Skeletal muscle tissue (tissue), 4 donors: ENCODE results near the gene MEGF8. TPM values are rescaled to one million over a fixed set of nuclear protein-coding genes. Genes with fewer than 3 reads are reported as not detected.
"Not testable (repeated sequence)": the region's sequence is repeated elsewhere in the genome, so short reads cannot be mapped to it uniquely, and the experiment has no call there.

Experiments
- H3K27ac ChIP-seq: one replicate; pipeline ENCODE4 v1.7.0; 2013; ENCODE audit warnings: mild to moderate bottlenecking, low read depth, low read length, inconsistent platforms
- H3K27me3 ChIP-seq, 3 donors: one replicate each; pipeline ENCODE4 v1.7.0; 2013; ENCODE audit warnings: low read length in 3 of 3; ENCODE audit not compliant: control insufficient read depth in 3 of 3, insufficient read depth in 3 of 3
- H3K36me3 ChIP-seq, 3 donors: one replicate each; pipeline ENCODE4 v1.7.0; 2013; ENCODE audit warnings: low read length in 3 of 3; ENCODE audit not compliant: control insufficient read depth in 3 of 3, insufficient read depth in 3 of 3
- H3K4me1 ChIP-seq, 3 donors: one replicate each; pipeline ENCODE4 v1.7.0; 2013; ENCODE audit warnings: low read length in 3 of 3, mild to moderate bottlenecking in 3 of 3; ENCODE audit not compliant: control insufficient read depth in 3 of 3, insufficient read depth in 3 of 3
- H3K4me3 ChIP-seq, 3 donors: one replicate each; pipeline ENCODE4 v1.7.0; 2013; ENCODE audit warnings: low read length in 3 of 3
- H3K9ac ChIP-seq, 3 donors: one replicate each; pipeline ENCODE4 v1.7.0; 2013; ENCODE audit warnings: low read length in 3 of 3, mild to moderate bottlenecking in 3 of 3, moderate library complexity in 2 of 3, low read depth in 1 of 3
- H3K9me3 ChIP-seq, 3 donors: one replicate each; pipeline ENCODE4 v1.7.0; 2013; ENCODE audit warnings: low read length in 3 of 3; ENCODE audit not compliant: control insufficient read depth in 3 of 3
- total RNA-seq: library from RNA; depleted of rRNA; stranded (reverse); fragments of >200 nt; gene quantifications from one replicate; pipeline ENCODE4 v1.2.3, GENCODE V29; 2014
- donor health status: Osteomylitis.

The MEGF8 gene
- total RNA-seq, 1 donor from 2014 or later = 17.2 TPM

DNA sequence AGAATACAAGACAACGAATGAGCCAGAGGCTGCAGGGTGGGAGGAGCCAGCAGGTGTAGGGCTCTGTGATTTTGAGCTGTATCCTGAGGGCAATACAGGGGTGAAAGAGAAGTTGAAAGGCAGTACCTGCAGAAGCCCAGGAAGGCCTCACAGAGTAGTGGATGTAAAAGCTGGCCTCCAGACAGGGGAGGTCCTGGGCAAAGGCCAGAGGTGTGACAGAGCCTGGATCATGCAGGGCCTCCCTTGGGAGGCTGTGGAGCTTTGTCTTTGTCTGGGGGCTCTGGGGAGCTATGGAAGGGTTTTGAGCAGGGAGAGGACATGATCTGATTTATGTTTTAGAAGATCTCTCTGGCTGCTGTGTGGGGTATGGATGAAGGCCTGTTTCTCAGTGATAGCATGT, 2.7 kb downstream of the MEGF8 start:
- H3K27ac ChIP-seq = no peak overlapping the region
- no peak overlapping the region for H3K4me3 ChIP-seq
- no peaks in the 10 kb centered on the region for H3K9me3 ChIP-seq
- no peak overlapping the region for H3K9ac ChIP-seq
- peaks cover 13 to 18% (median 14%) of the 10 kb centered on the region in 3 donors for H3K27me3 ChIP-seq
- no peaks in the 10 kb centered on the region for H3K36me3 ChIP-seq
- peaks cover 28 to 46% (median 33%) of the 10 kb centered on the region in 3 donors for H3K4me1 ChIP-seq

DNA sequence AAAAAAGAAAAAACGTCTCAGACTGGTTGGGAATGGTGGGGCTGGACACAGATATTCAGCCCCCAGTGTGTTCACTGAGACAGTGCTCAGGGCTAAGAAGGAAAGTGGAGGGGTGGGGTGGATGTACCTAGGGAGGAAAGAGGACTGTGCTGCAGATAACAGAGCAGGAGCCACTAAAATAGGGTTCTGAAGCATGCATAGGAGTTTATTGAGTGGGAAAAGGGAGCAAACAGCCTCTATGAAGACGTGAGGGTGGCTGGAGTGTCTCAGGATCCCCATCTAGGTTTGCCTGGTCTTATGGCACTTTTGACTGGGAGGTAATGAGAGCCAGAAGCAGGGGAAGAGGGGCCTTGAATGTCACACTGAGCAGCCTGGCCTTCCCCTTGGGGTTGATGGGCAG, 3.4 kb downstream of the MEGF8 start:
- no peak overlapping the region for H3K27ac ChIP-seq
- no peaks in the 10 kb centered on the region for H3K9me3 ChIP-seq
- peaks cover 28 to 46% (median 33%) of the 10 kb centered on the region in 3 donors for H3K4me1 ChIP-seq
- H3K4me3 ChIP-seq = no peak overlapping the region
- H3K36me3 ChIP-seq = peaks cover 0 to 3% (median 2%) of the 10 kb centered on the region in 3 donors
- no peak overlapping the region for H3K9ac ChIP-seq
- peaks cover 9 to 10% (median 9%) of the 10 kb centered on the region in 3 donors for H3K27me3 ChIP-seq

DNA sequence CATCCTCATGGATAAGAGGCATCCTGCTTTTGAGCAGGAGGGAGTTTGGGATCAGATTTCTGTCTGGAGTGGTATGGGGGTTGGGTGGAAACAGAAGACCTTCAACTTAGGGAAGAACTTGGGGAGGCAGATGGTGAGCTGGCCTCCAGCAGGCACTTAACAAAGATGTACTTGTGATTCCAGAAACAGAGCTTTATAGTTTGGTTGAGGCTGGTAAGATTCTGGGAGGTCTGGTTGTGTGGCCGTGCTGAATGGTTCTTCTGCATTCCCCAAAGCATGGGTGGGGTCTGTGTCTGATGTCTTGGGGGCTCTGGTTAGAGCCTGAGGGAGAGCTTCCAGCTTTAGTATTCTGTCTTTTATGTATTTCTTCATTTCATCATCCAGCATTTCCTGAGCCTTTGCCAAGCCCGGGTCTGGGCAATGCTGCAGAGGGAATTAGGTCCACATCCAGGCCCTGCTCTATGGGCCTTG, 4.8 kb downstream of the MEGF8 start:
- Histone ChIP-seq H3K4me1 (peaks cover 21 to 43% (median 28%) of the 10 kb centered on the region in 3 donors), H3K27ac (no peak overlapping the region), H3K27me3 (no peaks in the 10 kb centered on the region), H3K9me3 (no peaks in the 10 kb centered on the region), H3K36me3 (peaks cover 3 to 9% (median 7%) of the 10 kb centered on the region in 3 donors), H3K4me3 (no peak overlapping the region), H3K9ac (no peak overlapping the region)

DNA sequence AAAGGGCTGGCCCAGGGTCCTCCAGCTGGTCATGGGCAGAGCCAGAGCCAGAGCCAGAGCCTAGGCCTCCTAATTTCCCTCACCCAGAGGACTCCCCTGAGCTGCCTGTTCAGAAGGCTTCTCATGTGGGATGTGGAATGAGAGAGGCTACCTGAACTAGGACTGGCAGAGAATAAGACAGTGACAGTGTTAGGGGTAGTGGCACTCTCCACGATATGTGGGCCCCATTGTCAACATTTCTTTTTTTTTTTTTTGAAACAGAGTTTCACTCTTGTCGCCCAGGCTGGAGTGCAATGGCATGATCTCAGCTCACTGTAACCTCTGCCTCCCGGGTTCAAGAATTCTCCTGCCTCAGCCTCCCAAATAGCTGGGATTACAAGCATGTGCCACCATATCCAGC, 5.9 kb downstream of the MEGF8 start:
- not testable (repeated sequence) for H3K27me3 ChIP-seq, H3K9ac ChIP-seq, H3K4me3 ChIP-seq, H3K27ac ChIP-seq, H3K9me3 ChIP-seq
- Histone ChIP-seq H3K4me1 (peaks cover 17 to 36% (median 23%) of the 10 kb centered on the region in 3 donors), H3K36me3 (peaks cover 9 to 18% (median 10%) of the 10 kb centered on the region in 3 donors)

DNA sequence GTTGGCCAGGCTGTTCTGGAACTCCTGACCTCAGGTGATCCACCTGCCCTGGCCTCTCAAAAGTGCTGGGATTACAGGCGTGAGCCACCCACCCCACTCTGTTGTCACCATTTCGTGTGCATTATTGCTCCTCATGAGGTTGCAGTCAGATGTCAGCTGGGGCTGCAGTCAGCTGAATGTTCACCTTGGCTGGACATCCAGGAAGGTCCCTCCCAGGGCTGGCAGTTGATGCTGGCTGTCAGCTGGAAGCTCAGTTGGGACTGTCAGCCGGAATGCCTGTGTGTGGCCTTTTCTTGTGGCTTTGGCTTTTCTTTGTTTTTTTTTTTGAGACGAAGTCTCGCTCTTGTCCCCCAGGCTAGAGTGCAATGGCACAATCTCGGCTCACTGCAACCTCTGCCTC, 6.6 kb downstream of the MEGF8 start:
- no peak overlapping the region for H3K4me3 ChIP-seq
- peak overlapping the region; percentile 30 for H3K27ac ChIP-seq
- H3K27me3 ChIP-seq = no peaks in the 10 kb centered on the region

DNA sequence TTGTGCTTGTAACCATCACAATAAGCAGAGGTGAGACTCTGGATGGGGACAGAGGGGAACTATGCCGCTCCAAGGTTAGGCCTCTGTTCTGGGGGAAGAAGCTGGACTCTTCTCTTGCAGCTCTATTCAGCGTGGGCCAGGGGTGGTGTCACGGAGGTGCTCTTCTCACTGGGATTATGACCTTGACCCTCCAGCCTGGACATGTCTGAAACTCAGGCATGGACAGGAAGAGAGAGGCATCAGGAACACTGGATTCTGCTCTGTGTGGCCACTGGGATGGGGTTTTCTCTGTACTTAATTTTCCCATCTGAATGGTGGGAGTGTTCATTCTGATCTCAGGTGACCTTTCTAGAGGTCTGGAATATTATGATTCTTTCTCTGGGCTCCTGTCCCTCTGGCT, 7.6 kb downstream of the MEGF8 start:
- peak overlapping the region in 1 of 3 donors; percentile 7 for H3K9ac ChIP-seq
- peaks cover 6 to 20% (median 12%) of the 10 kb centered on the region in 3 donors for H3K4me1 ChIP-seq
- H3K36me3 ChIP-seq = peaks cover 19 to 27% (median 20%) of the 10 kb centered on the region in 3 donors
- H3K4me3 ChIP-seq = no peak overlapping the region
- H3K27ac ChIP-seq = no peak overlapping the region
- H3K27me3 ChIP-seq = no peaks in the 10 kb centered on the region
- no peaks in the 10 kb centered on the region for H3K9me3 ChIP-seq

More for the DNA sequence above, 6.6 kb downstream of the MEGF8 start:
- Histone ChIP-seq H3K36me3 (peaks cover 16 to 25% (median 17%) of the 10 kb centered on the region in 3 donors), H3K9ac (peak overlapping the region in 1 of 3 donors; percentile 16), H3K4me1 (peaks cover 9 to 29% (median 17%) of the 10 kb centered on the region in 3 donors), H3K9me3 (no peaks in the 10 kb centered on the region)

DNA sequence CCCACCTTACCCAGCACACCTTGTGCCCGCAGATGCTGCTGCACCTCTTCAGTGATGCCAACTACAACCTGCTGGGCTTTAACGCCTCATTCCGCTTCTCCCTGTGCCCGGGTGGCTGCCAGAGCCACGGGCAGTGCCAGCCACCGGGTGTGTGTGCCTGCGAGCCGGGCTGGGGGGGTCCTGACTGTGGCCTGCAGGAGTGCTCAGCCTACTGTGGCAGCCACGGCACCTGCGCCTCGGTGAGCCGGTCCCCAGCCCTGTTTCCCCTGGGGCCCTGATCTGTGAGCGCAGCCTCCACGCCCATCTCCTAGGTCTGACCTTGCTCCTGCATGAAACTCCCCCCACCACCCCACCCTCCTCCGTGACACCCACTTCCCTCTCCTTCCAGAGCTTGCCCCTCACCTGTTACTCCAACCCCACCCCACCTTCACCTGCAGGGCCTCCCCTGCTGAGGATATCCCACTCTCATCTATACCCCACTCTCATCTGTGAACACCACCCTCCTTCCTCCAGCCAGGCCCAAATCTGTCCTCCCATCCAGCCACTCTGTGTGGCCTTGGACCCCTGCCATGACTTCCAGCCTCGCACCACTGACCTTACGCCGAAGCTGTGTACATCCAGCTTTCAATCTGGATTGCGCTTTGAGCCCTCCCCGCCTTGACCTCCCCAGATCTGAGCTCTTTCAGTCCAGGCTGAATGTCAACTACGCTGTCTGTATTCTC, 8.7 kb downstream of the MEGF8 start:
- no peak overlapping the region for H3K9ac ChIP-seq
- H3K36me3 ChIP-seq = peaks cover 19 to 29% (median 20%) of the 10 kb centered on the region in 3 donors
- no peak overlapping the region for H3K27ac ChIP-seq
- no peak overlapping the region for H3K4me3 ChIP-seq
- H3K4me1 ChIP-seq = peaks cover 6 to 14% (median 7%) of the 10 kb centered on the region in 3 donors
- H3K27me3 ChIP-seq = no peaks in the 10 kb centered on the region
- H3K9me3 ChIP-seq = no peaks in the 10 kb centered on the region

DNA sequence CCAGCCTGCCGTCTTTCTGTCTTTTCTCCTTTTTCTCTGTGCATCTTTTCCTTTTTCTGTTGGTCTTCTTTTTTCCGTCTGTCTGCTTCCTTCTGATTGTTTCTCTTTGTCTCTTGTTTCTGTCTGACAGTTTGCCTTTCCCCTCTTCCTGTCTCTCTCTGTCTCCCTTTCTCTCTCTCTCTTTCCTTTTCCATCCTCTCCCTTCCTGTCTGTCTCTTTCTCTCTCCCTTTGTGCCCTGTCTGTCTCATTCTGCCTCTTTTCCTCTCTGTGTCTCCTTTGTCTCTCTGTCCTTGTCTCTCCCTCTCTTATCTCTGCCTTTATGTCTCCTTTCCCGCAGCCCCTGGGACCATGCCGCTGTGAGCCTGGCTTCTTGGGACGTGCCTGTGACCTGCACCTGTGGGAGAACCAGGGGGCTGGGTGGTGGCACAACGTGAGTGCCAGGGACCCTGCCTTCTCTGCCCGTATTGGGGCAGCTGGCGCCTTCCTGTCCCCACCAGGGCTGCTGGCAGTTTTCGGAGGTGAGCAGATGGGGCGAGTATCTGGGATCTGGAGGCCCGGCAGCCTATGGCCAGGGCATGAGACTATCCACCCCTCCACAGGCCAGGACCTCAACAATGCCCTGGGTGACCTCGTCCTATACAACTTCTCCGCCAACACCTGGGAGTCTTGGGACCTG, 9.4 kb downstream of the MEGF8 start:
- no peak overlapping the region for H3K4me3 ChIP-seq
- H3K27me3 ChIP-seq = no peaks in the 10 kb centered on the region
- peaks cover 5 to 14% (median 6%) of the 10 kb centered on the region in 3 donors for H3K4me1 ChIP-seq
- no peak overlapping the region for H3K9ac ChIP-seq
- peaks cover 19 to 29% (median 23%) of the 10 kb centered on the region in 3 donors for H3K36me3 ChIP-seq
- H3K9me3 ChIP-seq = no peaks in the 10 kb centered on the region
- H3K27ac ChIP-seq = no peak overlapping the region

DNA sequence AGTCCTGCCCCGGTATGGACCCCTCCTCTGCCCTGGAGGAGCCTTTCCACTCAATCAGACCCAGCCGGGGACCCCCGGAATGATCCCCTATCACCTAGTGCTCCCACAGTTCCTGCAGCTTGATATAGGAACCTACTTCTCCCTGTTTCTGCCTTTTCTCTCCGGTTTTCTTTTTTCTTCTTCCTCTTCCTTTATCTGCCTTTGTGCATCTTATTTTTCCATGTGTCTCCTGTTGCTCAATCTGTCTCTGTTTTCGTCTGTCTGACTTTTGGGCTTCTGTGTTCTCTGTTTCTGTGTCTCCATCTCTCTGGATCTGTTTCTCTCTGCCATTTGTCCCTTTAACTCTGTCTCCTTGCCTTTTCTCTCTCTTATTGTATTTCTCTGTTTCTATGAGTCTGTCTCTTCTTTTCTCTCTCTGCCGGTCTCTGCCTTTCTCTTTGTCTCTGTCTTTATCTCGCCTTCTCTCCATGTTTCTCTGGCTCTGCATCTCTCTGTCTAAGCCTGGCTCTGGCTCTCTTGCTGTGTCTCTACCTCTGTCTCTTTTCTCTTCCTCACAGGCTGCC, 10.0 kb downstream of the MEGF8 start:
- Histone ChIP-seq H3K36me3 (peaks cover 19 to 29% (median 25%) of the 10 kb centered on the region in 3 donors), H3K27me3 (no peaks in the 10 kb centered on the region), H3K4me1 (peaks cover 3 to 12% (median 6%) of the 10 kb centered on the region in 3 donors), H3K4me3 (no peak overlapping the region), H3K27ac (no peak overlapping the region), H3K9me3 (no peaks in the 10 kb centered on the region), H3K9ac (no peak overlapping the region)
